Measurements from ENCODE around the gene NAALADL2.

- TF ChIP-seq CTCF (IDR thresholded peaks at IDR 0.05) (no peak), ZFX (IDR thresholded peaks at IDR 0.05; ENCODE audit: borderline replicate concordance) (no peak)
These were observed 572.0 kb downstream of the NAALADL2 start for GRCh38 chr3:175430983-175431773.
